ENCODE data around the gene PPCDC.

- TF ChIP-seq EZH2 (IDR thresholded peaks at IDR 0.05; ENCODE audit: borderline replicate concordance, low read length) (no peak), CTCF (conservative IDR thresholded peaks at IDR 0.05 in 1 of 2, IDR thresholded peaks at IDR 0.05 in 1 of 2; ENCODE audit: extremely low read depth in 1 of 2, insufficient read depth in 1 of 2, low read depth in 1 of 2, low read length in 2 of 2) (no peak)
Measured at GRCh38 chr15:75090388-75090734, 67.0 kb downstream of the PPCDC start.

All from mammary epithelial cell (primary cell).